ENCODE data around the gene PRSS38. TPM values are rescaled to one million over a fixed set of nuclear protein-coding genes. Genes with fewer than 3 reads are reported as not detected.

The PRSS38 gene
- total and polyA plus RNA-seq, 10 of the 15 experiments (the other 5 are each of a cell fraction or from before 2014, with no cell fraction given): not detected

- ATAC-seq: no peak
- no peaks in the 10 kb centered on the region for H3K36me3 ChIP-seq (ENCODE audit: control insufficient read depth in 2 of 2, insufficient read depth in 2 of 2, low read length in 1 of 2)
- H3K79me2 ChIP-seq (ENCODE audit: control insufficient read depth, insufficient read depth, low read length): no peaks in the 10 kb centered on the region
- no peaks in the 10 kb centered on the region for H3K4me1 ChIP-seq (ENCODE audit: control insufficient read depth, insufficient read depth, low read length)
- H4K20me1 ChIP-seq (ENCODE audit: control insufficient read depth, insufficient read depth): no peaks in the 10 kb centered on the region
- no peak overlapping the region for H2AFZ ChIP-seq (ENCODE audit: control insufficient read depth, low read depth, low read length)
- no TSS peak for BruUV-seq (replicated peaks)
- FAIRE-seq: no peak
- no peaks in the 10 kb centered on the region for H3K9me3 ChIP-seq (replicated peaks; ENCODE audit: control insufficient read depth, insufficient read depth, low read length)
- in situ Hi-C loops (cut with MboI) (no loop called here), intact Hi-C loops (cut with micrococcal nuclease; ENCODE audit: unreplicated experiment) (no loop called here)
- no peak overlapping the region for H3K4me2 ChIP-seq (ENCODE audit: control insufficient read depth, insufficient read depth)
- no peak for DNase-seq (ENCODE audit: low read depth, low spot score)
- ChIA-PET SMC1A (ENCODE audit: uncharacterized antibody, unreplicated experiment) (no interaction called here), CTCF (no interaction called here), RAD21 (ENCODE audit: unreplicated experiment) (no interaction called here), POLR2A (no interaction called here)
- H3K4me3 ChIP-seq: no peak overlapping the region
- H3K27ac ChIP-seq (ENCODE audit: control insufficient read depth, insufficient read depth): no peak overlapping the region
- TF ChIP-seq BCL3 (IDR thresholded peaks at IDR 0.05; ENCODE audit: borderline replicate concordance, insufficient read depth, low read depth, low read length, poor library complexity, severe bottlenecking): no peak
- no peak for TF ChIP-seq NRF1 (conservative IDR thresholded peaks at IDR 0.05; ENCODE audit: low read depth, low read length)
- TF ChIP-seq SREBF1 (IDR thresholded peaks at IDR 0.05; ENCODE audit: low read length): no peak
- TF ChIP-seq, protein P1, sequence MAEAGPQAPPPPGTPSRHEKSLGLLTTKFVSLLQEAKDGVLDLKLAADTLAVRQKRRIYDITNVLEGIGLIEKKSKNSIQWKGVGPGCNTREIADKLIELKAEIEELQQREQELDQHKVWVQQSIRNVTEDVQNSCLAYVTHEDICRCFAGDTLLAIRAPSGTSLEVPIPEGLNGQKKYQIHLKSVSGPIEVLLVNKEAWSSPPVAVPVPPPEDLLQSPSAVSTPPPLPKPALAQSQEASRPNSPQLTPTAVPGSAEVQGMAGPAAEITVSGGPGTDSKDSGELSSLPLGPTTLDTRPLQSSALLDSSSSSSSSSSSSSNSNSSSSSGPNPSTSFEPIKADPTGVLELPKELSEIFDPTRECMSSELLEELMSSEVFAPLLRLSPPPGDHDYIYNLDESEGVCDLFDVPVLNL (IDR thresholded peaks at IDR 0.05; ENCODE audit: low read depth, low read length): no peak
- TF ChIP-seq HDAC6 (IDR thresholded peaks at IDR 0.05; ENCODE audit: unreplicated experiment): no peak
- TF ChIP-seq EGR1 (IDR thresholded peaks at IDR 0.05; ENCODE audit: borderline replicate concordance in 1 of 2, low read depth in 2 of 2, low read length in 2 of 2): no peak
- no peak for TF ChIP-seq IRF3 (IDR thresholded peaks at IDR 0.05)
- TF ChIP-seq CBX3 (IDR thresholded peaks at IDR 0.05; ENCODE audit: borderline replicate concordance, low read depth): no peak
- TF ChIP-seq POLR2AphosphoS2 (IDR thresholded peaks at IDR 0.05; ENCODE audit: low read depth, low read length): no peak
- TF ChIP-seq HCFC1 (IDR thresholded peaks at IDR 0.05; ENCODE audit: low read length): no peak
- no peak for TF ChIP-seq TCF7 (IDR thresholded peaks at IDR 0.05; ENCODE audit: borderline replicate concordance)
- TF ChIP-seq EZH2 (IDR thresholded peaks at IDR 0.05; ENCODE audit: borderline replicate concordance, control insufficient read depth, low read depth, low read length): no peak
- TF ChIP-seq ZBTB33 (IDR thresholded peaks at IDR 0.05): no peak
- TF ChIP-seq ZSCAN29 (IDR thresholded peaks at IDR 0.05): no peak
- TF ChIP-seq PML (IDR thresholded peaks at IDR 0.05; ENCODE audit: low read length): no peak
- TF ChIP-seq BHLHE40 (IDR thresholded peaks at IDR 0.05; ENCODE audit: borderline replicate concordance in 1 of 2, low read depth in 2 of 2, low read length in 1 of 2): no peak
- TF ChIP-seq SMAD1 (IDR thresholded peaks at IDR 0.05; ENCODE audit: low read depth, partially characterized antibody): no peak
- no peak for TF ChIP-seq CHD2 (IDR thresholded peaks at IDR 0.05; ENCODE audit: borderline replicate concordance, low read depth, low read length)
- H3K9ac ChIP-seq (ENCODE audit: control insufficient read depth, insufficient read depth, low read length): no peak overlapping the region
- no peaks in the 10 kb centered on the region for H3K27me3 ChIP-seq (replicated peaks in 1 of 2; ENCODE audit: control insufficient read depth in 2 of 2, insufficient read depth in 2 of 2, low read length in 1 of 2)
These were observed 49.4 kb downstream of the PRSS38 start for GRCh38 chr1:227864882-227865281.

Measured in GM12878 (cell line).